Nephron progenitor cell (in vitro differentiated cells): ENCODE measurements around the gene ADAMTSL5.

Source experiments
- DNase-seq: peaks from one replicate; pipeline ENCODE4 v3.0.0; 2021
- H3K27ac Mint-ChIP-seq: 2 replicates; pipeline ENCODE4 v1.8.0; 2021; ENCODE audit warnings: mild to moderate bottlenecking, moderate library complexity, mixed read lengths
- H3K27me3 Mint-ChIP-seq: 2 replicates; pipeline ENCODE4 v1.8.0; 2021; ENCODE audit warnings: mild to moderate bottlenecking, low read depth, mixed read lengths; ENCODE audit not compliant: poor library complexity
- H3K36me3 Mint-ChIP-seq: 2 replicates; pipeline ENCODE4 v1.8.0; 2021; ENCODE audit warnings: low read depth, mixed read lengths
- H3K4me1 Mint-ChIP-seq: 2 replicates; pipeline ENCODE4 v1.8.0; 2021; ENCODE audit warnings: mixed read lengths
- H3K4me3 Mint-ChIP-seq: 2 replicates; pipeline ENCODE4 v1.8.0; 2021; ENCODE audit warnings: mild to moderate bottlenecking, moderate library complexity, mixed read lengths
- H3K9me3 Mint-ChIP-seq: 2 replicates; pipeline ENCODE4 v1.8.0; 2021; ENCODE audit warnings: mild to moderate bottlenecking, moderate library complexity, mixed read lengths
- TF ChIP-seq, protein P1 (sequence below): fragments of 200-600 bp; sonication (generic); IDR thresholded peaks from 2 replicates; pipeline ENCODE4 v1.5.0; 2021; ENCODE audit warnings: antibody characterized with exemption

Gene ADAMTSL5

DNA sequence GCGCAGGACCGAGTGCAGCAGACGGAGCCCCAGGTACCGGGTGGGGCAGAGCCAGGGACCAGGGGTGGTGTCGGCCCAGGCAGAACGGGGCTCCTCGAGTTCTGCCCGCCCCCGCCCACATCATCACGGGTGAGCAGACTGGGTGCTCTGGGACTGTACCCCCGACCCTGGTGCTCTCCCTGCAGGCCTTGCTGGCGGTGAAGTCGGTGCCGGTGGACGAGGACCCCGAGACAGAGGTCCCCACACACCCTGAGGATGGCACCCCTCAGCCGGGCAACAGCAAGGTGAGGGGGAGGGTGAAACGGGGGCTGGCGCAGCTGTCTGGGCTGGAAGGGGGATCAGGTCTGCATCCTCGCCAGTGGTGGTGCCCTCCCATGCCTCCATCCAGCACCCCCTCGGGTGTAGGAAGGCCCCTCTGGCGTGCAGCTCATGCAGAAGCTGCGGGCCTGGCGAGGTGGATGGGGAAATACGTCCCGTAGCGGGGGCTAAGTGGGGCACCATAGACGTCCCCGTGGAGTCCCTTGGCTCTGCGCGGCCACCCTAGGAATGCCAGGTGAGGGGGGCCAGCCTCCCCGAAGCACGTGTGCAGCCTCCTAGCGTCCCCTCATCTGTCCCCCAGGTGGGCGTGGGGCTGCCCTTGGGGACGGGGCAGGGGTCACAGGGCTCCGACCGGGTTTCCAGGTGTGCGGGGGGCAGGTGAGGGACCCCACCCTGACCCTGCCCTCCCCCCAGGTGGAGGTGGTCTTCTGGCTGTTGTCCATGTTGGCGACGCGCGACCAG lies 56.5 kb downstream of the ADAMTSL5 start:
- H3K27ac Mint-ChIP-seq: no peak overlapping the region
- peaks cover 75% of the 10 kb centered on the region for H3K27me3 Mint-ChIP-seq
- H3K36me3 Mint-ChIP-seq: peaks cover 4% of the 10 kb centered on the region
- TF ChIP-seq, protein P1, sequence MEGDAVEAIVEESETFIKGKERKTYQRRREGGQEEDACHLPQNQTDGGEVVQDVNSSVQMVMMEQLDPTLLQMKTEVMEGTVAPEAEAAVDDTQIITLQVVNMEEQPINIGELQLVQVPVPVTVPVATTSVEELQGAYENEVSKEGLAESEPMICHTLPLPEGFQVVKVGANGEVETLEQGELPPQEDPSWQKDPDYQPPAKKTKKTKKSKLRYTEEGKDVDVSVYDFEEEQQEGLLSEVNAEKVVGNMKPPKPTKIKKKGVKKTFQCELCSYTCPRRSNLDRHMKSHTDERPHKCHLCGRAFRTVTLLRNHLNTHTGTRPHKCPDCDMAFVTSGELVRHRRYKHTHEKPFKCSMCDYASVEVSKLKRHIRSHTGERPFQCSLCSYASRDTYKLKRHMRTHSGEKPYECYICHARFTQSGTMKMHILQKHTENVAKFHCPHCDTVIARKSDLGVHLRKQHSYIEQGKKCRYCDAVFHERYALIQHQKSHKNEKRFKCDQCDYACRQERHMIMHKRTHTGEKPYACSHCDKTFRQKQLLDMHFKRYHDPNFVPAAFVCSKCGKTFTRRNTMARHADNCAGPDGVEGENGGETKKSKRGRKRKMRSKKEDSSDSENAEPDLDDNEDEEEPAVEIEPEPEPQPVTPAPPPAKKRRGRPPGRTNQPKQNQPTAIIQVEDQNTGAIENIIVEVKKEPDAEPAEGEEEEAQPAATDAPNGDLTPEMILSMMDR: no peak
- H3K4me1 Mint-ChIP-seq: peaks cover 5% of the 10 kb centered on the region
- peaks cover 4% of the 10 kb centered on the region for H3K9me3 Mint-ChIP-seq
- no peak for DNase-seq
- no peak overlapping the region for H3K4me3 Mint-ChIP-seq

DNA sequence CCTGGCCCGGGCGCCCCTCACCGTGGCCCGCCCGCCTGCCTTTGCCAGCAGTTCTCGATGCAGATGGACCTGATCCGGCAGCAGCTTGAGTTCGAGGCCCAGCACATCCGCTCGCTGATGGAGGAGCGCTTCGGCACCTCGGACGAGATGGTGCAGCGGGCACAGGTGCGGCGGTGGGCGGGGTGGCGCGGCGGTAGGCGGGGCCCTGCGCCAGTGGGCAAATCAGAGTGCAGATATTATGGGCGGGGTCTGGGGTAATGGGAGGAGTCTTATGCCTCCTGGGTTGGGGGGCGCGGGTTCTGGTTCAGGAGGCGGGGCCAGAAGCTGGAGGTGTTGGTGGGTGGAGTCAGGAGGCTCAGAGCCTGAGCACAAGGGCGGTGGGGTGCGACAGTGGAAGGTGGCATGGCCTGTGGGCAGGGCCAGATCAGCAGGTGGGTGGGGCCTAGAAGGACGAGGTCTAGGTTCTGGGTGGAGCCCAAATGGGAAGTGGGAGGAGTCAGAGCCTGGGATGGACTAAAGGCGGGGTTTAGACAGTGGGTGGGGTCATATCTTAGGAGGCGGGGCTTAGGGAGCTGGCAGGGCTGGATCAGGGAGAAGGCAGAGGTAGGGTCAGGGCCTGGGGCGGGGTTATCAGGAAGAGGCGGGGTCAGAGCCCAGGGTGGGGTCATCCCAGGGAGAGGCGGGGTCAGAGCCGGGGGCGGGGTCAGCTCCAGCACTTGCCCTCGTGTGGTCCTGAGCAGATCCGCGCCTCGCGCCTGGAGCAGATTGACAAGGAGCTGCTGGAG lies 57.3 kb downstream of the ADAMTSL5 start:
- H3K36me3 Mint-ChIP-seq: peaks cover 4% of the 10 kb centered on the region
- H3K27ac Mint-ChIP-seq: no peak overlapping the region
- TF ChIP-seq, protein P1: no peak
- peaks cover 83% of the 10 kb centered on the region for H3K27me3 Mint-ChIP-seq
- H3K4me3 Mint-ChIP-seq: no peak overlapping the region
- peak; percentile 72 for DNase-seq
- H3K9me3 Mint-ChIP-seq: peaks cover 4% of the 10 kb centered on the region
- H3K4me1 Mint-ChIP-seq: peaks cover 10% of the 10 kb centered on the region
